Measurements from ENCODE around the gene STAT2.
"Not testable (repeated sequence)": the region's sequence is repeated elsewhere in the genome, so short reads cannot be mapped to it uniquely, and the experiment has no call there.

The STAT2 gene

DNA sequence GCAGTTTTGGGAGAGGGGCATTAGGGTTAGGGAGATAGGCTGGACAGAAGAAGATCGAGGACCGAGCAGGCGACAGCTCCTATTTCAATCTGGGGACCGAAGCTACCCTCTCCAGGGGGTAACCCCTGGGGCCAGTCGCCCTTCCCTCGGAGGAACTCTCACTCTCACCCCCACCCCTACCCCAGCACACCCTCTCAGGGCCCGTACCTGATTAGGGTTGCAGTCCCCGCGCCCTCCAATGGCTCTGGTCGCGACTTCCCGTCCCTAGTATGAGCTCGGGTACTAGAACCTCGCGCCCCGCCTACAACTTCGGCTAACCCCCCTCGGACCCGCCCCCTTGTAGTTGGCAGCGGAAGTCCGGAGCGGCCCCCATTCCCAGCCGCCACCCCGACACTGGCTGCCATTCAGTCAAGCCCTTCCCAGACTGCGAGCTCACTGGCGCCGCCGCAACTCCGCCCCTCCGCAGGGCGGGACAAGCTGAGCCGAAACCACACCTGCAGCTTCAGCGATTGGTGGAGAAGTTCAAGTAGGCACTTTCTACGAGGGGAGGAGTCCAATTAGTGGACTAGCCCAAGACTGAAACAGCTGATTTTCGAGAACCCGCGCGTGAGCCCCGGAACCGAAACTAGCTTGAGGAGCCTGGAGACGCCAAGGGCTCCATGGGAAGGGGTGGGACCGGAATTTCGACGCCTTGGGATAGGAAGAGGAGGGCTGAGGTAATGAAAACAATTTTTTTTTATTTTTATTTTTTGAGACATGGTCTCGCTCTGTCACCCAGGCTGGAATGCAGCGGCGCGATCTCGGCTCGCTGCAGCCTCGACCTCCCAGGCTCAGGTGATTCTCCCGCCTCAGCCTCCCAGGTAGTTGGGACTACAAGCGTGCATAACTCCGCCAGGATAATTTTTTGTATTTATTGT is at the start of gene STAT2:
STAT2 (minus strand) TSS at position 257 of the 917 bp plus-strand sequence. CDS start 3,536 bp downstream, outside the sequence.
- peak; percentile 100 for DNase-seq (ENCODE audit: low read depth, low spot score)

DNA sequence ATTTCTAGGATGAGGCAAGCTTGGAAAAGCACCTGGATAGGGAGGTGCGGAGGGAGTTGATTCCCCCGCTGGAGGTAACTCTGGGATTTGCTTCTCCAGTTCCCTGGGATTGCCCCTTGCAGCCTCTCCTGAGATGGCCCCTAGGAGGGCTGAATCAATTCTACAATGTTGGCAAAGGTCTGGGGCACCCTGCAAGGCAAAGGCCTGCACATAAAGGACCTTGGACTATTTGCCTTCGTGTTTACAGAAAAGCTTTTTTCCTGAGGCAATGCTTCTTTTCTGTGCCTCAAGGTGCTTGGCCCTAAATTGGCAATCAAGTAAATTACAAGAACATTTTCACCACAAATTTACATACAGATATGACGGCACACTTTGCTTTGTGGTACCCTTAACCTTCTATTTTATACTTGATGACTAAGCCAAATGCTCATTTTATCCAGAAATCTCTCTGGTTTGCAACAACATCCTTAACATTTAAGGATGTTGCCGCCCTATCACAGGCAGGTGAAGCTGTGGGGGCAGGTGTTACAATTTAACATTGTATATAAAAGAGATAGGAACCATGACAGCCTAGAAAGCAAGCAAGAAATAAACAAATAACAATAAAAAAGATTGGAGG is 49.0 kb upstream of the STAT2 start:
- DNase-seq (ENCODE audit: low read depth, low spot score): no peak

- DNase-seq (ENCODE audit: low read depth, low spot score): not testable (repeated sequence)
These were observed 44.3 kb upstream of the STAT2 start for GRCh38 chr12:56404227-56404626.

GRCh38 chr12:56401612-56402011 is 41.7 kb upstream of the STAT2 start:
- not testable (repeated sequence) for DNase-seq (ENCODE audit: low read depth, low spot score)

- not testable (repeated sequence) for DNase-seq (ENCODE audit: low read depth, low spot score)
These were observed 41.2 kb upstream of the STAT2 start for GRCh38 chr12:56401125-56401524.

DNA sequence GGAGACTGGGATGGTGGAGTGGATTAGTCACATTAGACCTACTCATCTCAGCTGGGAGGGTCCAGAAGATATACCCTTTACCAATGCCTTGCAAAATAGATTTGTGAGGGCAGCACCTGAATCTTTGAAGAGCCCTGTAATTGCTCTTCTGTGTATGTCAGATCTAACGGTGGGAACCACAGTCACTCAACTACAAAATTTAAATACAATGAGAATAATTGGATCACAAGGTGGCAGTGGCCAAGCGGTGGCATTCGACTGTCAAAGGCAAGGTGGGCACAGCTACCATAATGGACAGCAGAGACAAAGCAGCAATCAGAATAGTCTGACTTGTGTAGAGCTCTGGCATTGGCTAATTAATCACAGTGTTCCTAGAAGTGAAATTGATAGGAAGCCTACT is 39.6 kb upstream of the STAT2 start:
- not testable (repeated sequence) for DNase-seq (ENCODE audit: low read depth, low spot score)

- no peak for DNase-seq (ENCODE audit: low read depth, low spot score)
These were observed 38.4 kb upstream of the STAT2 start for GRCh38 chr12:56398324-56398723.

DNA sequence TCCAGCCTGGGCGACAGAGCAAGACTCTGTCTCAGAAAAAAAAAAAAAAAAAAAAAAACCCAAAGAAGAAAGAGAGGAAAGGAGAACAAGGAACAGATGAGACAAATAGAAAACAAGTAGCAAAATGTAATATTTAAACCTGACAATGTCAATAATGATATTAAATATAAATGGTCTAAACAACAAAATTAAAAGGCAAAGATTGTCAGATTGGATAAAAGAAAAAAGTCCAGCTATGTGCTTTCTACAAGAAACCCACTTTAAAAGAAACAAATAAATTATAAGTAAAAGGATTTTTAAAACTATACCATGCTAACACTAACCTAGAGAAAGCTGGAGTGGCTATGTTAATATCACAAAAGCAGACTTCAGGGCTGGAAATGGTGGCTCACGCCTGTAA is 32.4 kb upstream of the STAT2 start:
- no peak for DNase-seq (ENCODE audit: low read depth, low spot score)

GRCh38 chr12:56391721-56392120 is 31.8 kb upstream of the STAT2 start:
- no peak for DNase-seq (ENCODE audit: low read depth, low spot score)

GRCh38 chr12:56389412-56389811 is 29.5 kb upstream of the STAT2 start:
- DNase-seq (ENCODE audit: low read depth, low spot score): no peak

- peak; percentile 27 for DNase-seq (ENCODE audit: low read depth, low spot score)
These were observed 27.3 kb upstream of the STAT2 start for GRCh38 chr12:56387152-56387736.

GRCh38 chr12:56385873-56386272 is 26.0 kb upstream of the STAT2 start:
- DNase-seq (ENCODE audit: low read depth, low spot score): no peak

- no peak for DNase-seq (ENCODE audit: low read depth, low spot score)
These were observed 22.7 kb upstream of the STAT2 start for GRCh38 chr12:56382611-56383010.

DNA sequence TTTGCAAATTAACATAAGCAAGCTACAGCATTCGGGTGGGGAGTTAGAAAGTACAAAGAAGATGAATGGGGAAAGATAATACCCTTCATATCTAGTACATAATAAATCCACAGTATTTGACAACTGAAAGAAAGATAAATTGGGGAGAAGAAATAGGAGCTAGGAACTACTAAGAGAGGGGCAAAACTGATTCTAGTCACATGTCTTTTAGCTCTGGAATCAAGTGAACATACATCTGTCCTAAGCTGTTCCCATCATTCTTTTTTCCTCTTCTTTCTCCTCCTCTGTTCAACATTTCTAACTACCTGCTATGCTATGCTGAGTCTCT is 18.0 kb upstream of the STAT2 start:
- no peak for DNase-seq (ENCODE audit: low read depth, low spot score)

GRCh38 chr12:56377310-56377988 is 17.5 kb upstream of the STAT2 start:
- peak; percentile 12 for DNase-seq (ENCODE audit: low read depth, low spot score)

- DNase-seq (ENCODE audit: low read depth, low spot score): no peak
These were observed 15.9 kb upstream of the STAT2 start for GRCh38 chr12:56375598-56376434.

GRCh38 chr12:56374726-56375597 is 15.1 kb upstream of the STAT2 start:
- DNase-seq (ENCODE audit: low read depth, low spot score): no peak

DNA sequence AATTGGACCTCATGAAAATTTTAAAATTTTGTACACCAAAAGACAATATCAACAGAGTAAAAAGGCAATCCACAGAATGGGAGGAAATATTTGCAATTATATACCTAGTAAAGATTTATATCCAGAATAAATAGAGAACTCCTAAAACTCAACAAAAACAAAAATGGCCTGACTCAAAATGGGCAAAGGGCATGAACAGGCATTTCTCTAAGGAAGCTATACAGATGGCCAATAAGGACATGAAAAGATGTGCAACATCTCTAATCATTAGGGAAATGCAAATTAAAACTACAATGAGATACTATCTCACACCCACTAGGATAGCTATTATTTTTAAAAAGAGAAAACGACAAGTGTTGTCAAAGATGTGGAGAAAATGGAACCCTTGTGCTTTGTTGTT is 13.6 kb upstream of the STAT2 start:
- no peak for DNase-seq (ENCODE audit: low read depth, low spot score)

DNA sequence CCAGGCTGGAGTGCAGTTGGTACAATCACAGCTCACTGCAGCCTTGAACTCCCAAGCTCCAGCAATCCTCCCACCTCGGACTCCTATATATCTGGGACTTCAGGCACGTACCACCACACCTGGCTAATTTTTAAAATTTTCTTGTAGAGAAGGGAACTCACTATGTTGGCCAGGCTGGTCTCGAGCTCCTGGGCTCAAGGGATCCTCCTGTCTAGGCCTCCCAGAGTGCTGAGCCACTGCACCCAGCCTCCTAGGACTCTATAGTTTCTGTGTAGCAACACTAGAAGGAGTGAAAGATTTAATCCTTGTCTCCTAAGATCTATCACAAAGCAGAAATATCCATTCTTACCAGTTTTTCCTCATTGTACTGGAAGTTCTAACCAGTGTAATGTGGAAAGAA is 7.0 kb upstream of the STAT2 start:
- DNase-seq (ENCODE audit: low read depth, low spot score): no peak

Data from astrocyte of the hippocampus (primary cell).